ENCODE measurements around the gene SFI1.
A peak's percentile ranks its signal among the peaks of the same experiment; 100 is the strongest.

Gene SFI1

GRCh38 chr22:31621507-31622124 is 125.3 kb downstream of the SFI1 start:
- DNase-seq, result no peak

GRCh38 chr22:31622980-31623379 is 126.6 kb downstream of the SFI1 start:
- DNase-seq, result no peak

GRCh38 chr22:31623592-31624304 is 127.4 kb downstream of the SFI1 start:
- no peak for DNase-seq

- DNase-seq, result no peak
These were observed 128.9 kb downstream of the SFI1 start for GRCh38 chr22:31625257-31625640.

- DNase-seq, result no peak
These were observed 129.5 kb downstream of the SFI1 start for GRCh38 chr22:31625661-31626426.

- DNase-seq, result no peak
These were observed 130.3 kb downstream of the SFI1 start for GRCh38 chr22:31626427-31627150.

GRCh38 chr22:31627223-31627731 is 130.9 kb downstream of the SFI1 start:
- DNase-seq, result no peak

- DNase-seq, result no peak
These were observed 132.0 kb downstream of the SFI1 start for GRCh38 chr22:31628362-31628761.

GRCh38 chr22:31628969-31629708 is 132.8 kb downstream of the SFI1 start:
- DNase-seq, result no peak

GRCh38 chr22:31629741-31630184 is 133.4 kb downstream of the SFI1 start:
- no peak for DNase-seq

GRCh38 chr22:31630331-31631329 is 134.3 kb downstream of the SFI1 start:
- DNase-seq, result peak; percentile 74

- DNase-seq, result no peak
These were observed 135.1 kb downstream of the SFI1 start for GRCh38 chr22:31631436-31631835.

- DNase-seq, result no peak
These were observed 139.4 kb downstream of the SFI1 start for GRCh38 chr22:31635638-31636306.

- DNase-seq, result no peak
These were observed 141.1 kb downstream of the SFI1 start for GRCh38 chr22:31637447-31637890.

GRCh38 chr22:31637891-31638618 is 141.7 kb downstream of the SFI1 start:
- DNase-seq, result no peak

- DNase-seq, result no peak
These were observed 143.2 kb downstream of the SFI1 start for GRCh38 chr22:31639436-31640039.

- DNase-seq, result peak; percentile 82
These were observed 150.1 kb downstream of the SFI1 start for GRCh38 chr22:31646186-31647019.

GRCh38 chr22:31647066-31647465 is 150.7 kb downstream of the SFI1 start:
- no peak for DNase-seq
